Measurements from ENCODE around the gene WDR45B. TPM values are rescaled to one million over a fixed set of nuclear protein-coding genes. Genes with fewer than 3 reads are reported as not detected.

The WDR45B gene
- total and polyA plus RNA-seq, 2 donors (not counting 1 experiment from before 2014, with no cell fraction given) = 54.3 to 72.7 TPM

- Histone ChIP-seq H3K4me2 (replicated peaks; ENCODE audit: low read depth, low read length, poor library complexity, severe bottlenecking) (no peak overlapping the region), H4K20me1 (ENCODE audit: control insufficient read depth, insufficient read depth, low read length, poor library complexity, severe bottlenecking) (no peaks in the 10 kb centered on the region), H2AFZ (ENCODE audit: insufficient read depth, low read depth, low read length, poor library complexity, severe bottlenecking) (no peak overlapping the region), H3K27ac (ENCODE audit: low read length in 2 of 2) (no peak overlapping the region), H3K36me3 (replicated peaks in 1 of 2; ENCODE audit: control extremely low read depth in 1 of 2, control insufficient read depth in 1 of 2, extremely low read depth in 1 of 2, insufficient read depth in 2 of 2, low read length in 1 of 2) (no peaks in the 10 kb centered on the region), H3K9me3 (ENCODE audit: control extremely low read depth in 1 of 3, control insufficient read depth in 2 of 3, insufficient read depth in 1 of 3, low read length in 2 of 3) (peaks cover 0 to 16% (median 12%) of the 10 kb centered on the region in 3 donors), H3K9ac (ENCODE audit: low read length) (no peak overlapping the region), H3K4me3 (ENCODE audit: control extremely low read depth in 1 of 5, extremely low read depth in 1 of 5, insufficient read depth in 1 of 5, low read depth in 2 of 5, low read length in 4 of 5) (no peak overlapping the region), H3K27me3 (replicated peaks in 1 of 4; ENCODE audit: control extremely low read depth in 1 of 4, control insufficient read depth in 3 of 4, insufficient read depth in 4 of 4, low read length in 3 of 4) (no peaks in the 10 kb centered on the region), H3K79me2 (ENCODE audit: control insufficient read depth, insufficient read depth, low read length) (no peaks in the 10 kb centered on the region), H3K4me1 (ENCODE audit: control insufficient read depth in 2 of 2, insufficient read depth in 2 of 2, low read length in 2 of 2) (no peaks in the 10 kb centered on the region)
- intact Hi-C loops (cut with micrococcal nuclease) = no loop called here
- no peak overlapping the region for H3K4me3 Mint-ChIP-seq
- H3K27me3 Mint-ChIP-seq = no peaks in the 10 kb centered on the region
- ChIA-PET CTCF (interaction anchor here (0.7 kb wide), 1 partner anchor 203 kb away, joined by 3 read pairs; no protein-coding TSS in a partner anchor), POLR2A (no interaction called here)
- no peak for TF ChIP-seq EZH2 (IDR thresholded peaks at IDR 0.05; ENCODE audit: borderline replicate concordance, insufficient read depth, low read depth, low read length, poor library complexity, severe bottlenecking)
- no peak for TF ChIP-seq CTCF (IDR thresholded peaks at IDR 0.05)
- DNase-seq (no peak), ATAC-seq (ENCODE audit: low read depth) (no peak)
- H3K9me3 Mint-ChIP-seq (ENCODE audit: insufficient read depth) = no peaks in the 10 kb centered on the region
- no peaks in the 10 kb centered on the region for H3K4me1 Mint-ChIP-seq
- WGBS (ENCODE audit: insufficient coverage) = no CpG with 5 or more reads among the region's 3 CpGs
- H3K27ac Mint-ChIP-seq = no peak overlapping the region
Observed at GRCh38 chr17:82681547-82681946, 33.3 kb upstream of the WDR45B start.

- Histone ChIP-seq H3K36me3 (replicated peaks in 1 of 2; ENCODE audit: control extremely low read depth in 1 of 2, control insufficient read depth in 1 of 2, extremely low read depth in 1 of 2, insufficient read depth in 2 of 2, low read length in 1 of 2) (no peaks in the 10 kb centered on the region), H3K9ac (ENCODE audit: low read length) (no peak overlapping the region), H3K27ac (ENCODE audit: low read length in 2 of 2) (no peak overlapping the region), H3K4me2 (replicated peaks; ENCODE audit: low read depth, low read length, poor library complexity, severe bottlenecking) (no peak overlapping the region), H3K27me3 (replicated peaks in 1 of 4; ENCODE audit: control extremely low read depth in 1 of 4, control insufficient read depth in 3 of 4, insufficient read depth in 4 of 4, low read length in 3 of 4) (no peaks in the 10 kb centered on the region), H3K79me2 (ENCODE audit: control insufficient read depth, insufficient read depth, low read length) (no peaks in the 10 kb centered on the region), H2AFZ (ENCODE audit: insufficient read depth, low read depth, low read length, poor library complexity, severe bottlenecking) (no peak overlapping the region), H3K9me3 (ENCODE audit: control extremely low read depth in 1 of 3, control insufficient read depth in 2 of 3, insufficient read depth in 1 of 3, low read length in 2 of 3) (peaks cover 0 to 16% (median 12%) of the 10 kb centered on the region in 3 donors), H3K4me3 (ENCODE audit: control extremely low read depth in 1 of 5, extremely low read depth in 1 of 5, insufficient read depth in 1 of 5, low read depth in 2 of 5, low read length in 4 of 5) (no peak overlapping the region), H4K20me1 (ENCODE audit: control insufficient read depth, insufficient read depth, low read length, poor library complexity, severe bottlenecking) (no peaks in the 10 kb centered on the region), H3K4me1 (ENCODE audit: control insufficient read depth in 2 of 2, insufficient read depth in 2 of 2, low read length in 2 of 2) (no peaks in the 10 kb centered on the region)
- POLR2A ChIA-PET = no interaction called here
- Mint-ChIP-seq H3K27me3 (no peaks in the 10 kb centered on the region), H3K4me1 (no peaks in the 10 kb centered on the region), H3K9me3 (ENCODE audit: insufficient read depth) (no peaks in the 10 kb centered on the region), H3K4me3 (no peak overlapping the region), H3K27ac (no peak overlapping the region)
- TF ChIP-seq EZH2 (IDR thresholded peaks at IDR 0.05; ENCODE audit: borderline replicate concordance, insufficient read depth, low read depth, low read length, poor library complexity, severe bottlenecking) (no peak), CTCF (IDR thresholded peaks at IDR 0.05) (no peak)
- no peak for DNase-seq
- CTCF ChIA-PET = interaction anchor here (1.0 kb wide), 1 partner anchor 95 kb away, joined by 3 read pairs; no protein-coding TSS in a partner anchor
- 93% methylated on average over 22 of the region's 28 CpGs for WGBS (ENCODE audit: insufficient coverage)
- no peak for ATAC-seq (ENCODE audit: low read depth)
- intact Hi-C loops (cut with micrococcal nuclease) = no loop called here
Observed at GRCh38 chr17:82679586-82680465, 31.6 kb upstream of the WDR45B start.
